ENCODE measurements around the gene IQSEC3.
"Not testable (repeated sequence)": the region's sequence is repeated elsewhere in the genome, so short reads cannot be mapped to it uniquely, and the experiment has no call there.

IQSEC3 gene

GRCh38 chr12:115518-115917 is 49.0 kb downstream of the IQSEC3 start:
- DNase-seq = no peak

GRCh38 chr12:115960-116915 is 49.7 kb downstream of the IQSEC3 start:
- no peak for DNase-seq

GRCh38 chr12:117311-117710 is 50.7 kb downstream of the IQSEC3 start:
- no peak for DNase-seq

DNA sequence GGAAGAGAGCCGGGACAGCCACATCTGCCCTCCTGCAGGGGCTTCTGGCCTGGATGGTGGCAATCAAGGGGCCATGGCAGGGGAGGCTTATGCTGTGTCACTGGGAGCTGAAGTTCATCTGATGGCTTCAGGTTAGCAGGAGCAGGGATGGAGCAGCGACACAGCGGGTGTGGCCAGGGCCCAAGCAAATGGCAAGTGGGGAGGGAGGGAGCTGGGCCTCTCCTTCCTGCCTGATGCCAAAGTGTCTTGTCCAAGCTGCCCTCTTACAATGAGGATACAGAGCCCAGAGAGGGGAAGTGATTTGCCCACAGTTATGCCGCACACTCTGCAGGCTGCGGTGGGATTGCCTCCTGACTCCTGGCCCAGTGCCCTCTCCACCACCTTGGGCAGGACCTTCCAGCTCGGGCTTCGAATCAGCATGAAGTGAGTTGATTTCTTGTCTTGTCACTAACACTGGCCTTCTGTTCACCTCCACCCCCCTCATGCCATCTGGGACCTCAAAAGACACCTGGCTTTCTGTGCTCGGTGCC is 51.3 kb downstream of the IQSEC3 start:
- DNase-seq = no peak

- no peak for DNase-seq
These were observed 52.0 kb downstream of the IQSEC3 start for GRCh38 chr12:118591-118990.

GRCh38 chr12:120951-121350 is 54.4 kb downstream of the IQSEC3 start:
- DNase-seq = no peak

DNA sequence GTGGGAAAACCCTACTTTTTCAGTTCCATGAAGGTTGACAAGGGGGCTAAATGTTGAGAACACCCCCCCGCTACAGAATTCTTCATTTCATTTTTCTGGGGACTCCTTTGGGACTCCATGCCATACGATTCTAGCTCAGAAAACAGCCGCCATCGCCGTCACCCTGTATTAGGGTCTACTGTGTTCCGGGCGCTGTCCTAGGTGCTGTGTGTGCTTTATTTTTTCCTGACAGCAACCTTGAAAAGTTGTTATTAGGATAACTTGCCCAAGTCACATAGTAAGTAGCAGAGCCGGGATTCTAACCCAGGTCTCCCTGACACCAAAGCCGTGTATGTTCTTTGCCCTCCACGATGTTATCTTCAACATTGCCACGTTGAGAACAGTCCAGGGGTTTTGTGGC is 55.1 kb downstream of the IQSEC3 start:
- no peak for DNase-seq

GRCh38 chr12:125075-125474 is 58.5 kb downstream of the IQSEC3 start:
- no peak for DNase-seq

GRCh38 chr12:125566-125965 is 59.0 kb downstream of the IQSEC3 start:
- DNase-seq = no peak

DNA sequence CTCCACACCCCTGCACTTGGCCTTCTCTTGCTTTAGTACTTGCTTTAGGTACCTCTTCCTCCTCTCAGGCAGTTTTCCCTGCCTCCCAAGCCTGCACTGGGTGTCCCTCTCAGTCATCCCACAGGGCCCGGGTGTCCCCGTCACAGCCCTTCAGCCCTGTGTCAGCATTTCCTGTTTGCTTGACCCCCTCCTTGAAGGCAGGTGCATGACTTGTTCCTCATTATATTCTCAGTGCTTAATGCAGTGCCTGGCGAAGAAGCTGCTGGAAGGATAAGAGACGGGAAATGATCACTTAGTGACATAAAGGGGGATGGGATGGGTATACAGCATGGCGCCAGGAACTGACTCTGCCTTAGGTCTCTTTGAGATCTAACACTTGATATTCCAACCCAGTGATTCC is 61.5 kb downstream of the IQSEC3 start:
- DNase-seq = no peak

GRCh38 chr12:129001-129400 is 62.4 kb downstream of the IQSEC3 start:
- no peak for DNase-seq

DNA sequence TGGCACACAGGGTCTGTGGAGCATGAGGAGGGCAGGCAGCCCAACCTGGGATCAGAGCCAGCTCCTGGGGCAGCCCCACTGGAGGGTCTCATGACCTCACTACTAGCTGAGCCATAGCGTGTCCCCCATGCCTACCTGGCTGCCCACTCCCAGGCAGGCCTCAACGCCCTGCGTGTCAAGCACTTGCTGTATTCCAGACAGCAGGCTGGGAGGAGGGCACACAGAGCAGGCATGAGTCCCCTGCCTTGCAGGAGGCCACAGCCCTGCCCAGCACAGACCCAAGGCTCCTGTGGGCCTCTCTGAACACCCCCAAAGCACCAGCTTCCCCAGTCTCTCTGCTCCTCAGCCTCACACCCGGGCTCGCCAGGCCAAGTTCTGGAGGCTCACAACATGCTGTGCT is 64.0 kb downstream of the IQSEC3 start:
- DNase-seq = no peak

DNA sequence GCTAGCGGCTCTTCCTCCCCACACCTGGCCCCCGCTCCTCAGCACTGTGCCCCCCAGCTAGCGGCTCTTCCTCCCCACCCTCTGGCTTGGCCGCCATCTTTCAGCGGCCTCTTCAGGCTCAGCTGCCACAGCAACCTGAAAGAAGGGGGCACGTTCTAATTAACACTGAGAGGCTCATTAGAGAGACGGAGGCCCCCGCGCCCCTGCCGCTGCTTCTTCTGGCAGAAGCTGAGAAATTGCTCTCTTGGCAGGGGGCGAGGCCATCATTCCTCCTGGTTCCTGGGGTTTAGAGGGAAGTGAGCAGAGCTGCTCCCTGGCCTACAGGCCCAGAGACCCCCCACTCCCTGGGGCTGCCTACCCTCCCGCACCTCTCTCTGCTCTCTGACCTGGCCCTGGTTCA is 64.4 kb downstream of the IQSEC3 start:
- DNase-seq = no peak

DNA sequence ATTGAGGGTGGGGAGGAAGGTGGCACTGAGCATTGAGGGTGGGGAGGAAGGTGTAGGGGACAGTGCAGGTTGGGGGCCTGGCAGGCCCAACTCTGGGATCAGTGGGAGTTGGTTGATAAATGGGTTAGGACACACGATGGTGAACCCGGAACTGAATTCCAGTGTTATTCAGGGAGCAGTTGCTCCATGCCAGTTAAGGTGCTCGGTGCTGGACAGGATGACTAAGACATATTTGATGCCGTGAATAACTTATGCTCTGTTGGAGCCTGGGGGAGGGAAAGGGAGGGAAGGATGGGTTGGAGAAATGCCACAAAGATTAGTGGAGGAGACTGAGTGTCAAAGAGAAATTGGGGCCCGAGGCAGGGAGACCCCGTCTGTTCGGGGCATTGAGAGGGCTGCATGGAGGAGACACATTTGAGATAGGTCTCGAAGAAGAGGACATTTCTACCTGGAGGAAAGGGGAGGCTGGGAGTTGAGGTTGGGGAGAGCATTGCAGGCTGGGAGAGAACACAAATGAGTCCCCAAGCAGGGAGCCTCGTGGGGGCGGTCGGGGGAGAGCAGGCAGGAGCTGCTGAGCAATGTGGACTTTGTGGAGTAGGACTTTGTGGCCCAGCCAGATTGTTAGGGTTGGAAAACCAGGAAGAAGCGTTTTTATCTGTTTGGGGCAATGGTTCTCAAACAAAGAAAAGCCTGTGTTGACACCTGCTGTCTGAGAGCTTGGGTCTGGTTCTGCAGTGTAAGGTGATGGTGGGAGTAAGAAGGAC is 65.3 kb downstream of the IQSEC3 start:
- DNase-seq = no peak

DNA sequence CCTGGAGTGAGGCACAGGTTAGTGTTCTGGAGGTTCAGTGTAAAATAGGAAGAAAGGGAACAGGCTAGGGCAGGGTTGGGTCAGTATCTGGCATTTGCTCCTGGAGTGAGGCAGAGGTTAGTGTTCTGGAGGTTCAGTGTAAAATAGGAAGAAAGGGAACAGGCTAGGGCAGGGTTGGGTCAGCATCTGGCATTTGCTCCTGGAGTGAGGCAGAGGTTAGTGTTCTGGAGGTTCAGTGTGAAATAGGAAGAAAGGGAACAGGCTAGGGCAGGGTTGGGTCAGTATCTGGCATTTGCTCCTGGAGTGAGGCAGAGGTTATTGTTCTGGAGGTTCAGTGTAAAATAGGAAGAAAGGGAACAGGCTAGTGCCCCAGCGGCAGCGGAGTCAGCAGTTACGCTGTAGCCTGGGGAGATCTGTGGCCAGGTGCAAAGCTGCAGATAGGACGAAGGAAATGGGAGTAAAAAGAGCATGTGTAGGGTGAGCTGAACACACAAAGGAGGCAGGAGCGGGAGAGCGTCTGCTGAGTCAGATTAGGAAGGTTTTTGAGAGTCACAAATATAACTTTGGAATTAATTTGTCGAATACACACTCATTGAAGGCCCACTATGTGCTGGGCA is 67.2 kb downstream of the IQSEC3 start:
- DNase-seq = not testable (repeated sequence)

- DNase-seq = no peak
These were observed 68.6 kb downstream of the IQSEC3 start for GRCh38 chr12:135138-135537.

DNA sequence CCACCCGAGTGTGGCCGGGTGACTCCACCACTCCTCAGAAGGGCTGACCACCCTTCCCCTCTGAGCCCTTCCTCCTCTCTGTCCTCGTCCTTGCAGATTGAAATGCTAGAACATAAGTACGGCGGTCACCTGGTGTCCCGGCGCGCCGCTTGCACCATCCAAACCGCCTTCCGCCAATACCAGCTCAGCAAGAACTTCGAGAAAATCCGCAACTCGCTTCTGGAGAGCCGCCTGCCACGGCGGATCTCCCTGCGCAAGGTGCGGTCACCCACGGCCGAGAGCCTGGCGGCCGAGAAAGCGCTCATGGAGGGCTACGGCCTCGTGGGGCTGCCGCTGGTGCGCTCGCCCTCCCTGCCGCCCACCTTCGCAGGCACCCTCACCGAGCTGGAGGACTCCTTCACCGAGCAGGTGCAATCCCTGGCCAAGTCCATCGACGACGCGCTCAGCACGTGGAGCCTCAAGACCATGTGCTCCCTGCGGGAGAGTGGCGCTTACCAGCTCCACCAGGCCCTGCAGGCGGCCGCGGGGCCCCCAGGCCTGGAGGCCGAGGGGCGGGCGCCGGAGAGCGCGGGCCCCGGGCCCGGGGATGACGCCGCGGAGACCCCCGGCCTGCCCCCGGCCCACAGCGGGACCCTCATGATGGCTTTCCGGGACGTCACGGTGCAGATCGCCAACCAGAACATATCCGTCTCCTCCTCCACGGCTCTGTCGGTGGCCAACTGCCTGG is 71.8 kb downstream of the IQSEC3 start:
- DNase-seq = no peak

DNA sequence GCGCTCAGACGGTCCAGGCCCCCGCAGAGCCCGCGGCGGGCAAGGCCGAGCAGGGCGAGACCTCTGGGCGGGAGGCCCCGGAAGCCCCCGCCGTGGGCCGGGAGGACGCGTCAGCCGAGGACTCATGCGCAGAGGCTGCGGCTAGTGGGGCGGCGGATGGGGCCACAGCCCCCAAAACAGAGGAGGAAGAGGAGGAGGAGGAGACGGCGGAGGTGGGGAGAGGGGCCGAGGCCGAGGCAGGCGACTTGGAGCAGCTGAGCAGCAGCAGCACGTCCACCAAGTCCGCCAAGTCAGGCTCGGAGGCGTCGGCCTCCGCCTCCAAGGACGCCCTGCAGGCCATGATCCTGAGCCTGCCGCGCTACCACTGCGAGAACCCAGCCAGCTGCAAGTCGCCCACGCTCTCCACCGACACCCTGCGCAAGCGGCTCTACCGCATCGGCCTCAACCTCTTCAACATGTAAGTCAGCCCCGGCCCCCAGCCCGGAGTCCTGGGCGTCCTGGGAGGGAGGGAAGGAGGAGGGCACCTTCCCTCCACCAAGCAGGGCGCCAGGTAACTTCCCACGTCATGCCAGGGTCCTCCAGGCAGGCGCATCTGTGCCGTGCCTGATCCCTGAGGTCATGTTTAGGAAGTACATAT is 72.4 kb downstream of the IQSEC3 start:
- peak; percentile 15 for DNase-seq

- no peak for DNase-seq
These were observed 73.0 kb downstream of the IQSEC3 start for GRCh38 chr12:139585-139984.

GRCh38 chr12:140162-140561 is 73.6 kb downstream of the IQSEC3 start:
- DNase-seq = no peak

GRCh38 chr12:143964-144649 is 77.5 kb downstream of the IQSEC3 start:
- DNase-seq = no peak
